HEK293 (cell line): Measurements from ENCODE around the gene EXOC3L2.

Source experiments
- CTCF ChIA-PET: fragments of 350-600 bp; formaldehyde crosslinking; extraction: SDS; loops from one replicate; lab custom pipeline; 2021; ENCODE audit warnings: antibody characterized with exemption; lab: Yijun Ruan, JAX
- POLR2A ChIA-PET: fragments of 300-600 bp; formaldehyde crosslinking; extraction: SDS; loops from one replicate; lab custom pipeline; 2020; ENCODE audit warnings: antibody characterized with exemption, inconsistent platforms; lab: Yijun Ruan, JAX
- H3K27ac ChIP-seq: fragments of 200-500 bp; sonication (Bioruptor generic); 2 replicates; pipeline ENCODE4 v1.5.1; 2014; ENCODE audit warnings: low read depth, low read length, control low read depth, inconsistent platforms; ENCODE audit errors: extremely low read depth
- H3K36me3 ChIP-seq, 2 experiments: fragments of 200-500 bp in 1 of 2; sonication (Bioruptor generic) in 1 of 2; 1 replicate in 1 of 2; 2 replicates in 1 of 2; pipeline ENCODE4 v1.5.1; 2014 to 2017; ENCODE audit warnings: inconsistent platforms in 2 of 2, low read length in 2 of 2; ENCODE audit not compliant: control insufficient read depth in 2 of 2, insufficient read depth in 1 of 2
- H3K4me1 ChIP-seq: fragments of 200-500 bp; sonication (Bioruptor generic); 2 replicates; pipeline ENCODE4 v1.5.1; 2014; ENCODE audit warnings: mild to moderate bottlenecking, low read length, inconsistent platforms; ENCODE audit not compliant: control insufficient read depth, insufficient read depth
- H3K4me3 ChIP-seq: 2 replicates; pipeline ENCODE4 v1.5.1; 2011; ENCODE audit warnings: low read depth, mild to moderate bottlenecking, control low read depth, low read length, moderate library complexity
- H3K9me3 ChIP-seq: fragments of 200-500 bp; sonication (Bioruptor generic); 2 replicates; pipeline ENCODE4 v1.5.1; 2014; ENCODE audit warnings: low read depth, low read length, inconsistent platforms; ENCODE audit not compliant: control insufficient read depth, insufficient read depth
- FEZF1 ChIP-seq: fragments of 450-650 bp; formaldehyde crosslinking; IDR thresholded peaks from 2 replicates; pipeline ENCODE4 v1.5.1; 2016; ENCODE audit warnings: missing biosample characterization, missing genetic modification characterization
- GLIS2 ChIP-seq: fragments of 450-650 bp; formaldehyde crosslinking; IDR thresholded peaks from 2 replicates; pipeline ENCODE4 v1.5.1; 2016; ENCODE audit warnings: missing biosample characterization, missing genetic modification characterization
- HOXD13 ChIP-seq: sonication (generic); formaldehyde crosslinking; IDR thresholded peaks from 2 replicates; pipeline ENCODE4 v1.8.0; 2022; ENCODE audit warnings: missing genetic modification reagents, borderline replicate concordance
- SCRT2 ChIP-seq: fragments of 450-650 bp; formaldehyde crosslinking; IDR thresholded peaks from 2 replicates; pipeline ENCODE4 v1.5.1; 2016; ENCODE audit warnings: missing biosample characterization, missing genetic modification characterization
- ZNF112 ChIP-seq: fragments of 450-650 bp; formaldehyde crosslinking; IDR thresholded peaks from 2 replicates; pipeline ENCODE4 v1.5.0; 2017; ENCODE audit warnings: missing biosample characterization, missing genetic modification characterization
- ZNF155 ChIP-seq: fragments of 450-650 bp; formaldehyde crosslinking; IDR thresholded peaks from 2 replicates; pipeline ENCODE4 v1.5.1; 2016; ENCODE audit warnings: missing biosample characterization, missing genetic modification characterization
- ZNF223 ChIP-seq: fragments of 450-650 bp; formaldehyde crosslinking; IDR thresholded peaks from 2 replicates; pipeline ENCODE4 v1.5.1; 2016; ENCODE audit warnings: missing biosample characterization, missing genetic modification characterization
- ZNF248 ChIP-seq: fragments of 450-650 bp; formaldehyde crosslinking; IDR thresholded peaks from 2 replicates; pipeline ENCODE4 v1.5.1; 2017; ENCODE audit warnings: missing biosample characterization, missing genetic modification characterization
- ZNF610 ChIP-seq: fragments of 450-650 bp; formaldehyde crosslinking; IDR thresholded peaks from 2 replicates; pipeline ENCODE4 v1.5.1; 2016; ENCODE audit warnings: missing biosample characterization, missing genetic modification characterization, borderline replicate concordance
- ZNF768 ChIP-seq: fragments of 450-650 bp; formaldehyde crosslinking; IDR thresholded peaks from 2 replicates; pipeline ENCODE4 v1.5.1; 2018; ENCODE audit warnings: missing biosample characterization, mild to moderate bottlenecking, missing genetic modification characterization
- TF ChIP-seq, protein P1 (sequence below): fragments of 450-650 bp; formaldehyde crosslinking; IDR thresholded peaks from 2 replicates; pipeline ENCODE4 v1.5.1; 2016; ENCODE audit warnings: missing biosample characterization, missing genetic modification characterization
- TF ChIP-seq, protein P2 (sequence below): fragments of 450-650 bp; formaldehyde crosslinking; IDR thresholded peaks from 2 replicates; pipeline ENCODE4 v1.5.1; 2017; ENCODE audit warnings: missing biosample characterization, missing genetic modification characterization
- TF ChIP-seq, protein P3 (sequence below): fragments of 450-650 bp; formaldehyde crosslinking; IDR thresholded peaks from 2 replicates; pipeline ENCODE4 v1.5.1; 2016; ENCODE audit warnings: missing biosample characterization, missing genetic modification characterization
- TF ChIP-seq, protein P4 (sequence below): fragments of 450-650 bp; formaldehyde crosslinking; IDR thresholded peaks from 2 replicates; pipeline ENCODE4 v1.5.1; 2016; ENCODE audit warnings: missing biosample characterization, missing genetic modification characterization
- TF ChIP-seq, protein P5 (sequence below): fragments of 450-650 bp; formaldehyde crosslinking; IDR thresholded peaks from 2 replicates; pipeline ENCODE4 v1.5.1; 2016; ENCODE audit warnings: missing biosample characterization, missing genetic modification characterization

Gene EXOC3L2

DNA sequence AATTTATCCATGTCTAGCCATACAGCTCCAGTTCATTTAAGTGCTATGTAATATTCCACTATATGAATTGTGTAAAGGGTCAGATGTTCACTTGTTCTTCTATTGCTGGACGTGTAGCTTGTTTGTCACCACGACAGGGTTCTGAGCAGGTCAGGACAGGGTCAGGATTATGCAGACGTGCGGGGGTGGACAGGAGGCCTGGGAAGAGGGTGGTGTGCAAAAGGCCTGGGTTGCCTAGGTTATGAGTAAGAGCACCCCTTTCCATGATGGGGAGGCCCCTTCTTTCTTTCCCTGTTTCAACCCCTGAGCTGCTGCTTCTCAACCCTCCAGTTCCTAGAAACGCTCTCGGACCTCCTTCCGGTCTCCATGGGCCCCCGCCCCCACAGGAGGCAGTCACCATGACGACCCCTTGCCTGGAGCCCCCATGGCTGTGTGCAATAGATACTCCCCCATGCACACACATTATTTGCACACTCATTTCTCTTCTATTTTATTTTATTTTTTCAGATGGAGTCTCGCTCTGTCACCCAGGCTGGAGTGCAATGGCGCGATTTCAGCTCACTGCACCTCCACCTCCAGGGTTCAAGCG is 2.0 kb downstream of the EXOC3L2 start (continued):
- TF ChIP-seq, protein P1, sequence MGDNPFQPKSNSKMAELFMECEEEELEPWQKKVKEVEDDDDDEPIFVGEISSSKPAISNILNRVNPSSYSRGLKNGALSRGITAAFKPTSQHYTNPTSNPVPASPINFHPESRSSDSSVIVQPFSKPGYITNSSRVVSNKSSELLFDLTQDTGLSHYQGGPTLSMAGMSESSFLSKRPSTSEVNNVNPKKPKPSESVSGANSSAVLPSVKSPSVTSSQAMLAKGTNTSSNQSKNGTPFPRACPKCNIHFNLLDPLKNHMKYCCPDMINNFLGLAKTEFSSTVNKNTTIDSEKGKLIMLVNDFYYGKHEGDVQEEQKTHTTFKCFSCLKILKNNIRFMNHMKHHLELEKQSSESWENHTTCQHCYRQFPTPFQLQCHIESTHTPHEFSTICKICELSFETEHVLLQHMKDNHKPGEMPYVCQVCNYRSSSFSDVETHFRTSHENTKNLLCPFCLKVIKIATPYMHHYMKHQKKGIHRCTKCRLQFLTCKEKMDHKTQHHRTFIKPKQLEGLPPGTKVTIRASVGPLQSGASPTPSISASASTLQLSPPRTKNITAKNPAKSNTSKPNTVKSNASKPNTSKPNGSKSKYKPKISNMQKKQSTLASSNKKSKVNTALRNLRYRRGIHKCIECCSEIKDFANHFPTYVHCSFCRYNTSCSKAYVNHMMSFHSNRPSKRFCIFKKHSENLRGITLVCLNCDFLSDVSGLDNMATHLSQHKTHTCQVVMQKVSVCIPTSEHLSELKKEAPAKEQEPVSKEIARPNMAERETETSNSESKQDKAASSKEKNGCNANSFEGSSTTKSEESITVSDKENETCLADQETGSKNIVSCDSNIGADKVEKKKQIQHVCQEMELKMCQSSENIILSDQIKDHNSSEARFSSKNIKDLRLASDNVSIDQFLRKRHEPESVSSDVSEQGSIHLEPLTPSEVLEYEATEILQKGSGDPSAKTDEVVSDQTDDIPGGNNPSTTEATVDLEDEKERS = no peak
- no peak for TF ChIP-seq FEZF1 (tag by site-specific recombination)

DNA sequence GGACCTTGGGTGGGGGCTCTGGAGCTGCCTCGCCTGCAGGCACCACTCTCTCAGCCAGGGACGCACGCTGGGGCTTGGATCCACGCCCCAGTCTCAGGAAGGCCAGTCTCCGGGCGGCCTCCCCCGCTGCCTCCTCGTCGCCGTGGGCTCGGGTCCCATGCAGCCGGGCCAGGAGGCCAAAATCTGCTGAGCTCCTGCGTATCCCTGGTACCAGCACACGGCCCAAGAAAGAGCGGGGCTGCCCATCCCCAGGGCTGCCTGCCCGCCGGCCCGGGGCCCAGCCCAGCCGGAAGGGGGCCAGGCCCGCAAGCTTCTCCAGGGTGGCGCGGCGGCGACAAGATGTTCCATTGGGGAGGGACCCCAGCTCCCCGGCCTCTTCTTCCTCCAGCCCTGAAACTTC is 6.7 kb downstream of the EXOC3L2 start:
- no peak for TF ChIP-seq ZNF112 (tag by site-specific recombination)
- no peak for TF ChIP-seq GLIS2 (tag by site-specific recombination)
- TF ChIP-seq ZNF610 (tag by site-specific recombination) = no peak
- TF ChIP-seq, protein P2, sequence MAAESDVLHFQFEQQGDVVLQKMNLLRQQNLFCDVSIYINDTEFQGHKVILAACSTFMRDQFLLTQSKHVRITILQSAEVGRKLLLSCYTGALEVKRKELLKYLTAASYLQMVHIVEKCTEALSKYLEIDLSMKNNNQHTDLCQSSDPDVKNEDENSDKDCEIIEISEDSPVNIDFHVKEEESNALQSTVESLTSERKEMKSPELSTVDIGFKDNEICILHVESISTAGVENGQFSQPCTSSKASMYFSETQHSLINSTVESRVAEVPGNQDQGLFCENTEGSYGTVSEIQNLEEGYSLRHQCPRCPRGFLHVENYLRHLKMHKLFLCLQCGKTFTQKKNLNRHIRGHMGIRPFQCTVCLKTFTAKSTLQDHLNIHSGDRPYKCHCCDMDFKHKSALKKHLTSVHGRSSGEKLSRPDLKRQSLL (tag by site-specific recombination) = 0 out of 2 replicates have a peak, but pooled peaks have one; percentile 14
- no peak for TF ChIP-seq SCRT2 (tag by site-specific recombination)
- CTCF ChIA-PET = interaction anchor here (0.9 kb wide), 1 partner anchor 11 kb away, joined by 7 read pairs; no protein-coding TSS in a partner anchor
- no peak overlapping the region for H3K27ac ChIP-seq
- POLR2A ChIA-PET = interaction anchor here (0.7 kb wide), 1 partner anchor 53 kb away, joined by 5 read pairs; no protein-coding TSS in a partner anchor
- no peak overlapping the region for H3K4me3 ChIP-seq
- no peaks in the 10 kb centered on the region for H3K36me3 ChIP-seq
- H3K9me3 ChIP-seq = no peaks in the 10 kb centered on the region
- H3K4me1 ChIP-seq = no peaks in the 10 kb centered on the region

DNA sequence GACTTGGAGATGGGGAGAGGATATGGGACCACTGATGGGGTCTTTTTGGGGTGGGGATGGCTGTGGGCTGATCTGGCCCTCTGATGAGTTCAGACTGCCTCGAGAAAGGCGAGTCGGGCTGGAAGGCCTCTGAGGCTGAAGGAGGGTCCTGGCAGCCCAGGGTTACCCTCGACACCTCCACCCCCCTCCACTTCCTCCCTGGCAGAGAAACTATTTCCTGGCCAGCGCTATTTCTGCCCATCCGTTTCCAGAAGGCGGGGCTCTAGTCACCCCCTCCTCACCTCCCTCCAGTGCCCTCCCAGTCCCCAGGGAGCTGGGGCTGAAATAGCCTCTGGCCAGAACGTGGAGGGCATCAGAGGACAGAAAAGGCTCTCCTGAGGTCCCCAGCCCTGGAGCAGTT is 9.7 kb downstream of the EXOC3L2 start:
- no peaks in the 10 kb centered on the region for H3K4me1 ChIP-seq
- H3K27ac ChIP-seq = no peak overlapping the region
- no peaks in the 10 kb centered on the region for H3K36me3 ChIP-seq
- CTCF ChIA-PET = no interaction called here
- POLR2A ChIA-PET = no interaction called here
- no peaks in the 10 kb centered on the region for H3K9me3 ChIP-seq
- TF ChIP-seq ZNF248 (tag by site-specific recombination) = no peak
- TF ChIP-seq HOXD13 (CRISPR knock-in tag) = no peak
- TF ChIP-seq, protein P3, sequence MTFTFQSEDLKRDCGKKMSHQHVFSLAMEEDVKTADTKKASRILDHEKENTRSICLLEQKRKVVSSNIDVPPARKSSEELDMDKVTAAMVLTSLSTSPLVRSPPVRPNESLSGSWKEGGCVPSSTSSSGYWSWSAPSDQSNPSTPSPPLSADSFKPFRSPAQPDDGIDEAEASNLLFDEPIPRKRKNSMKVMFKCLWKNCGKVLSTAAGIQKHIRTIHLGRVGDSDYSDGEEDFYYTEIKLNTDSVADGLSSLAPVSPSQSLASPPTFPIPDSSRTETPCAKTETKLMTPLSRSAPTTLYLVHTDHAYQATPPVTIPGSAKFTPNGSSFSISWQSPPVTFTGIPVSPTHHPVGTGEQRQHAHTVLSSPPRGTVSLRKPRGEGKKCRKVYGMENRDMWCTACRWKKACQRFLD (tag by site-specific recombination) = no peak
- no peak for TF ChIP-seq ZNF223 (tag by site-specific recombination)
- H3K4me3 ChIP-seq = no peak overlapping the region

DNA sequence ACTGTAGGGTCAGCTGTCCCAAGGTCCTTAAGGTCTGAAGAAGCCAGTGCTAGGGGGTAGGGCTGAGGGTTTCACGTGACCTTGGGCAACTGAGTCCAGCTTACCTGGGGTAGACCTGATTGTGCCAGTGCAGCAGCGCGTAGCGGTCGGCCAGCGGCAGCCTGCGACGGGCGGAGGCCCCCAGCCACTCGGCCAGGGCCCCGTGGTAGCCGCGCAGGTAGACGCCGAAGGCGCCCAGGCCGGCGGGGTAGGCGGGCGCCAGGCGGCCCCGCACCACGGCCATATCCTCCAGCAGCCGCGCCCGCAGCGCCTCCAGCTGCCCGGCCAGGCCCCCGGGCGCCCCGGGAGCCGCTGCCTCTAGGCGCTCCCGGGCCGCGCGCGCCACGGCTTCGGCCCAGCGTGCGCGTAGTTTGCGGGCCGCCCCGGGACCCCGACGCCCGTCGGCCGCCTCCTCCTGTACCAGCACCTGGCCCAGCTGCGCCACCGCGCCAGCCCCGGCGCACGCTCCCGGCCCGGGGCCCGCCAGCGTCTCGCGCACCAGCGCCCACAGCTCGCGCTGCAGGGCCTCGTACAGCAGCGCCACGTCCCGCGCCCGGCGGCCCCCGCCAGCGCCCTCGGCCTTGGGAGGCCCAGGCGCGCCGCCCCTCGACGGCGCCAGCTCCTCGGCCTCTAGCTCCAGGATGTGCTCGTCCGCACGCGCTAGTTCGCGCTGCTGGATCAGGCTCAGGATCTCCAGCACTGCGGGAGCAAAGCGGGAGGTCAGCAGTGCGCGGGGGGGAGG is 10.9 kb downstream of the EXOC3L2 start:
- Histone ChIP-seq H3K36me3 (no peaks in the 10 kb centered on the region), H3K4me1 (no peaks in the 10 kb centered on the region), H3K27ac (no peak overlapping the region)
- CTCF ChIA-PET = interaction anchor here (0.6 kb wide), 2 partner anchors 12 to 15 kb away, joined by 3 to 9 read pairs; no protein-coding TSS in a partner anchor
- TF ChIP-seq, protein P4, sequence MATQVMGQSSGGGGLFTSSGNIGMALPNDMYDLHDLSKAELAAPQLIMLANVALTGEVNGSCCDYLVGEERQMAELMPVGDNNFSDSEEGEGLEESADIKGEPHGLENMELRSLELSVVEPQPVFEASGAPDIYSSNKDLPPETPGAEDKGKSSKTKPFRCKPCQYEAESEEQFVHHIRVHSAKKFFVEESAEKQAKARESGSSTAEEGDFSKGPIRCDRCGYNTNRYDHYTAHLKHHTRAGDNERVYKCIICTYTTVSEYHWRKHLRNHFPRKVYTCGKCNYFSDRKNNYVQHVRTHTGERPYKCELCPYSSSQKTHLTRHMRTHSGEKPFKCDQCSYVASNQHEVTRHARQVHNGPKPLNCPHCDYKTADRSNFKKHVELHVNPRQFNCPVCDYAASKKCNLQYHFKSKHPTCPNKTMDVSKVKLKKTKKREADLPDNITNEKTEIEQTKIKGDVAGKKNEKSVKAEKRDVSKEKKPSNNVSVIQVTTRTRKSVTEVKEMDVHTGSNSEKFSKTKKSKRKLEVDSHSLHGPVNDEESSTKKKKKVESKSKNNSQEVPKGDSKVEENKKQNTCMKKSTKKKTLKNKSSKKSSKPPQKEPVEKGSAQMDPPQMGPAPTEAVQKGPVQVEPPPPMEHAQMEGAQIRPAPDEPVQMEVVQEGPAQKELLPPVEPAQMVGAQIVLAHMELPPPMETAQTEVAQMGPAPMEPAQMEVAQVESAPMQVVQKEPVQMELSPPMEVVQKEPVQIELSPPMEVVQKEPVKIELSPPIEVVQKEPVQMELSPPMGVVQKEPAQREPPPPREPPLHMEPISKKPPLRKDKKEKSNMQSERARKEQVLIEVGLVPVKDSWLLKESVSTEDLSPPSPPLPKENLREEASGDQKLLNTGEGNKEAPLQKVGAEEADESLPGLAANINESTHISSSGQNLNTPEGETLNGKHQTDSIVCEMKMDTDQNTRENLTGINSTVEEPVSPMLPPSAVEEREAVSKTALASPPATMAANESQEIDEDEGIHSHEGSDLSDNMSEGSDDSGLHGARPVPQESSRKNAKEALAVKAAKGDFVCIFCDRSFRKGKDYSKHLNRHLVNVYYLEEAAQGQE = no peak
- TF ChIP-seq ZNF768 (tag by site-specific recombination) = no peak
- TF ChIP-seq, protein P5, sequence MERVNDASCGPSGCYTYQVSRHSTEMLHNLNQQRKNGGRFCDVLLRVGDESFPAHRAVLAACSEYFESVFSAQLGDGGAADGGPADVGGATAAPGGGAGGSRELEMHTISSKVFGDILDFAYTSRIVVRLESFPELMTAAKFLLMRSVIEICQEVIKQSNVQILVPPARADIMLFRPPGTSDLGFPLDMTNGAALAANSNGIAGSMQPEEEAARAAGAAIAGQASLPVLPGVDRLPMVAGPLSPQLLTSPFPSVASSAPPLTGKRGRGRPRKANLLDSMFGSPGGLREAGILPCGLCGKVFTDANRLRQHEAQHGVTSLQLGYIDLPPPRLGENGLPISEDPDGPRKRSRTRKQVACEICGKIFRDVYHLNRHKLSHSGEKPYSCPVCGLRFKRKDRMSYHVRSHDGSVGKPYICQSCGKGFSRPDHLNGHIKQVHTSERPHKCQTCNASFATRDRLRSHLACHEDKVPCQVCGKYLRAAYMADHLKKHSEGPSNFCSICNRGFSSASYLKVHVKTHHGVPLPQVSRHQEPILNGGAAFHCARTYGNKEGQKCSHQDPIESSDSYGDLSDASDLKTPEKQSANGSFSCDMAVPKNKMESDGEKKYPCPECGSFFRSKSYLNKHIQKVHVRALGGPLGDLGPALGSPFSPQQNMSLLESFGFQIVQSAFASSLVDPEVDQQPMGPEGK (tag by site-specific recombination) = no peak
- TF ChIP-seq ZNF155 (tag by site-specific recombination) = no peak
- TF ChIP-seq, all 188 proteins: peak for 0
- POLR2A ChIA-PET = no interaction called here
- H3K4me3 ChIP-seq = no peak overlapping the region
- no peaks in the 10 kb centered on the region for H3K9me3 ChIP-seq
